Keratinocyte (primary cell): Measurements from ENCODE around the gene DDAH2. TPM values are rescaled to one million over a fixed set of nuclear protein-coding genes. Genes with fewer than 3 reads are reported as not detected.

Source experiments
- DNase-seq: peaks from one replicate; pipeline ENCODE4 v3.0.0-alpha.2; 2011; ENCODE audit warnings: low read depth, missing footprints, low spot score
- FAIRE-seq: peaks from 2 replicates; lab custom pipeline; 2011; peaks lifted over from hg19 to GRCh38; lab: Jason Lieb, UNC
- H2AFZ ChIP-seq: 2 replicates; pipeline ENCODE4 v1.6.0; 2012; ENCODE audit warnings: low read length, control low read depth, inconsistent platforms; ENCODE audit not compliant: control insufficient read depth
- H3K27ac ChIP-seq: 2 replicates; pipeline ENCODE4 v1.5.1; 2011; ENCODE audit warnings: low read length; ENCODE audit not compliant: control insufficient read depth, insufficient read depth
- H3K27me3 ChIP-seq: 3 replicates; pipeline ENCODE4 v1.6.0; 2011; ENCODE audit warnings: low read length; ENCODE audit not compliant: control insufficient read depth, insufficient read depth; ENCODE audit errors: extremely low read depth
- H3K36me3 ChIP-seq, 2 experiments: 2 replicates in 1 of 2; 3 replicates in 1 of 2; pipeline ENCODE4 v1.5.1; 2011; ENCODE audit warnings: low read length in 2 of 2, mild to moderate bottlenecking in 1 of 2; ENCODE audit not compliant: control insufficient read depth in 2 of 2, insufficient read depth in 2 of 2; ENCODE audit errors: extremely low read depth in 1 of 2
- H3K4me1 ChIP-seq: 3 replicates; pipeline ENCODE4 v1.5.1; 2011; ENCODE audit warnings: low read length; ENCODE audit not compliant: control insufficient read depth, insufficient read depth; ENCODE audit errors: extremely low read depth
- H3K4me2 ChIP-seq: 3 replicates; pipeline ENCODE4 v1.6.0; 2011; ENCODE audit warnings: low read depth, low read length; ENCODE audit not compliant: control insufficient read depth, insufficient read depth; ENCODE audit errors: extremely low read depth
- H3K4me3 ChIP-seq, 3 experiments: fragments of 200-600 bp in 1 of 3; sonication (generic) in 1 of 3; 2 replicates in 2 of 3; 3 replicates in 1 of 3; pipeline ENCODE4 v1.5.1; 2011 to 2016; ENCODE audit warnings: low read length in 3 of 3, mild to moderate bottlenecking in 3 of 3, control low read depth in 2 of 3, inconsistent platforms in 1 of 3, low read depth in 1 of 3, mixed read lengths in 1 of 3, mixed run types in 1 of 3, moderate library complexity in 1 of 3; ENCODE audit not compliant: control insufficient read depth in 2 of 3, insufficient read depth in 2 of 3; ENCODE audit errors: extremely low read depth in 1 of 3
- H3K79me2 ChIP-seq: 2 replicates; pipeline ENCODE4 v1.6.0; 2012; ENCODE audit warnings: low read length; ENCODE audit not compliant: control insufficient read depth, insufficient read depth
- H3K9ac ChIP-seq: 3 replicates; pipeline ENCODE4 v1.6.0; 2011; ENCODE audit warnings: low read length; ENCODE audit not compliant: control insufficient read depth, insufficient read depth; ENCODE audit errors: extremely low read depth
- H3K9me1 ChIP-seq: 3 replicates; pipeline ENCODE4 v1.6.0; 2011; ENCODE audit warnings: low read length; ENCODE audit not compliant: control insufficient read depth, insufficient read depth; ENCODE audit errors: extremely low read depth
- H3K9me3 ChIP-seq: 2 replicates; pipeline ENCODE4 v1.5.1; 2012; ENCODE audit warnings: low read depth, low read length; ENCODE audit not compliant: control insufficient read depth
- H4K20me1 ChIP-seq: 3 replicates; pipeline ENCODE4 v1.6.0; 2011; ENCODE audit warnings: low read length; ENCODE audit not compliant: control insufficient read depth, insufficient read depth; ENCODE audit errors: extremely low read depth
- CTCF ChIP-seq, 3 experiments: IDR thresholded peaks in 1 of 3; conservative IDR thresholded peaks in 1 of 3; optimal IDR thresholded peaks in 1 of 3; 2 replicates in 2 of 3; 3 replicates in 1 of 3; pipeline versions ENCODE3 to v1.5.1; 2011; ENCODE audit warnings: low read length in 3 of 3, mild to moderate bottlenecking in 3 of 3, moderate library complexity in 2 of 3, control low read depth in 1 of 3, inconsistent platforms in 1 of 3; ENCODE audit not compliant: insufficient read depth in 2 of 3; ENCODE audit errors: extremely low read depth in 1 of 3
- EZH2 ChIP-seq: IDR thresholded peaks from one replicate; pipeline ENCODE4 v1.6.1; 2012; ENCODE audit warnings: inconsistent platforms, mild to moderate bottlenecking, low read length, moderate library complexity
- dilution Hi-C: fragments of 300-500 bp; cut with MboI; formaldehyde crosslinking; loops from one replicate; pipeline ENCODE4 v1.7.0; 2020; ENCODE audit warnings: low sequenced_read_pairs; ENCODE audit not compliant: extremely low pct_ligation_motif_present
- polyA plus RNA-seq, 5 experiments: library from polyadenylated mRNA; depleted of rRNA in 3 of 5; stranded (reverse) in 3 of 5; stranded (forward) in 1 of 5; unstranded in 1 of 5; fragments of >200 nt; gene quantifications; 1 replicate in 1 of 5; 2 replicates in 3 of 5; 3 replicates in 1 of 5; pipeline versions ENCODE4 v1.2.1 to v1.2.3, GENCODE V29; 2011 to 2012; ENCODE audit warnings: missing spikeins in 2 of 5, low read depth in 1 of 5, low replicate concordance in 1 of 5

Gene DDAH2
- polyA plus RNA-seq, 1 donor (not counting 4 experiments of a cell fraction or from before 2014, with no cell fraction given) = 3.0 TPM

GRCh38 chr6:31749301-31750036, 20.4 kb upstream of the DDAH2 start:
- DNase-seq (no peak), FAIRE-seq (no peak)
- no peak for TF ChIP-seq CTCF (optimal IDR thresholded peaks at IDR 0.05 in 1 of 3, IDR thresholded peaks at IDR 0.05 in 1 of 3, conservative IDR thresholded peaks at IDR 0.05 in 1 of 3; ENCODE audit: extremely low read depth in 1 of 3, insufficient read depth in 2 of 3, low read length in 3 of 3)
- TF ChIP-seq EZH2 = no peak
- no peaks in the 10 kb centered on the region for H3K27me3 ChIP-seq
- H3K4me3 ChIP-seq = no peak overlapping the region
- H4K20me1 ChIP-seq = no peaks in the 10 kb centered on the region
- H3K9ac ChIP-seq = no peak overlapping the region
- H3K79me2 ChIP-seq = no peaks in the 10 kb centered on the region
- H3K4me2 ChIP-seq = no peak overlapping the region
- no peak overlapping the region for H3K27ac ChIP-seq
- dilution Hi-C loops = no loop called here
- no peaks in the 10 kb centered on the region for H3K9me3 ChIP-seq
- no peaks in the 10 kb centered on the region for H3K9me1 ChIP-seq
- no peaks in the 10 kb centered on the region for H3K4me1 ChIP-seq
- H3K36me3 ChIP-seq = peaks cover 0 to 12% of the 10 kb centered on the region in 2 experiments
- no peak overlapping the region for H2AFZ ChIP-seq

- Histone ChIP-seq H3K9me3 (no peaks in the 10 kb centered on the region), H3K9me1 (no peaks in the 10 kb centered on the region), H3K4me3 (no peak overlapping the region), H3K4me1 (no peaks in the 10 kb centered on the region), H3K9ac (no peak overlapping the region), H3K36me3 (peaks cover 2 to 28% of the 10 kb centered on the region in 2 experiments), H4K20me1 (no peaks in the 10 kb centered on the region), H3K79me2 (no peaks in the 10 kb centered on the region), H3K4me2 (no peak overlapping the region), H2AFZ (no peak overlapping the region), H3K27me3 (no peaks in the 10 kb centered on the region), H3K27ac (no peak overlapping the region)
- DNase-seq (no peak), FAIRE-seq (no peak)
- dilution Hi-C loops = no loop called here
- TF ChIP-seq CTCF (optimal IDR thresholded peaks at IDR 0.05 in 1 of 3, IDR thresholded peaks at IDR 0.05 in 1 of 3, conservative IDR thresholded peaks at IDR 0.05 in 1 of 3; ENCODE audit: extremely low read depth in 1 of 3, insufficient read depth in 2 of 3, low read length in 3 of 3) (no peak), EZH2 (no peak)
These were observed 15.3 kb upstream of the DDAH2 start for GRCh38 chr6:31744422-31744821.
